Vagina (tissue), 2 donors: Measurements from ENCODE around the gene OPN4.

Source experiments
- POLR2A ChIP-seq, 2 donors: fragments of 450-650 bp; IDR thresholded peaks; one replicate each; pipeline ENCODE4 v1.6.1; 2017; ENCODE audit warnings: antibody characterized with exemption in 2 of 2, mild to moderate bottlenecking in 2 of 2, moderate library complexity in 2 of 2
- TF ChIP-seq, protein P1 (sequence below), 3 experiments: fragments of 450-650 bp in 2 of 3; fragments of 200-600 bp in 1 of 3; sonication (generic) in 1 of 3; IDR thresholded peaks; one replicate each; pipeline ENCODE4 v1.5.1; 2017 to 2019; ENCODE audit warnings: antibody characterized with exemption in 3 of 3, mild to moderate bottlenecking in 2 of 3, moderate library complexity in 2 of 3

DNA sequence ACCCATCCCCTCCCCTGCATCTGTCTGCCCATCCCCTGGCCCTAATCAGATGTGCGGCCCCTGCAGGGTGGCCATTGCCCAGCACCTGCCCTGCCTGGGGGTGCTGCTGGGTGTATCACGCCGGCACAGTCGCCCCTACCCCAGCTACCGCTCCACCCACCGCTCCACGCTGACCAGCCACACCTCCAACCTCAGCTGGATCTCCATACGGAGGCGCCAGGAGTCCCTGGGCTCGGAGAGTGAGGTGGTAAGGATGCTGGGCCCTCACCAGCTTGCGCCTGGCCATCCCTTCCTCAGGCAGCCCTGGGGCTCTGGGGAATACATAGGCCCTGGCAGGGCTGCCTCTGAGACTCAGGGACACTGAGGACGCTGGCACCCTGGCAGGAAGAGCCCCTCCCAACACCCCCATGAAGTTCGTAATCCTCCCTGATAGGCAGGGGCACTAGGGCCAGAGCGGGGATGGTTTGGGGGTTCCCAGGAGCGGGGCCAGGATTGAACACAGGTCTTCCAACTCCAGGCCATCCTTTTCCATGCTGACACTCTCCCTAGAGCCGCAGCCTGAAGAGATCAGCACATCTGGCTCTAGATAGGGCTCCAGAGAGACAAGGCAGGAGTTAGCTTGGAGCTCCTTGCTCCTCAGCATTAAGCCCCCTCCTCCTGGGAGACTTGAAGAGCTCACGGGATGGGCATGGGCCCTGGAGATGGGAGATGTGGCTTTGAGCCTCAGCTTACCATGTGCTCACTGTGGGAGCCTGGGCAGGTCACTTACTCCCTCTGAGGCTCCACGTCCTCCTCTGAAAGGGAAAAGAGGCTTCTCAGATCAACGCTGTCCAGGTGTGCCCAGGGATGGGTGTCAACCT, 8.1 kb downstream of the OPN4 start:
- TF ChIP-seq, protein P1, sequence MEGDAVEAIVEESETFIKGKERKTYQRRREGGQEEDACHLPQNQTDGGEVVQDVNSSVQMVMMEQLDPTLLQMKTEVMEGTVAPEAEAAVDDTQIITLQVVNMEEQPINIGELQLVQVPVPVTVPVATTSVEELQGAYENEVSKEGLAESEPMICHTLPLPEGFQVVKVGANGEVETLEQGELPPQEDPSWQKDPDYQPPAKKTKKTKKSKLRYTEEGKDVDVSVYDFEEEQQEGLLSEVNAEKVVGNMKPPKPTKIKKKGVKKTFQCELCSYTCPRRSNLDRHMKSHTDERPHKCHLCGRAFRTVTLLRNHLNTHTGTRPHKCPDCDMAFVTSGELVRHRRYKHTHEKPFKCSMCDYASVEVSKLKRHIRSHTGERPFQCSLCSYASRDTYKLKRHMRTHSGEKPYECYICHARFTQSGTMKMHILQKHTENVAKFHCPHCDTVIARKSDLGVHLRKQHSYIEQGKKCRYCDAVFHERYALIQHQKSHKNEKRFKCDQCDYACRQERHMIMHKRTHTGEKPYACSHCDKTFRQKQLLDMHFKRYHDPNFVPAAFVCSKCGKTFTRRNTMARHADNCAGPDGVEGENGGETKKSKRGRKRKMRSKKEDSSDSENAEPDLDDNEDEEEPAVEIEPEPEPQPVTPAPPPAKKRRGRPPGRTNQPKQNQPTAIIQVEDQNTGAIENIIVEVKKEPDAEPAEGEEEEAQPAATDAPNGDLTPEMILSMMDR (IDR thresholded peaks at IDR 0.05) = no peak
- TF ChIP-seq POLR2A (IDR thresholded peaks at IDR 0.05) = no peak
